Measurements from ENCODE around the gene MIAT. TPM values are rescaled to one million over a fixed set of nuclear protein-coding genes. Genes with fewer than 3 reads are reported as not detected.

MIAT gene
- total and polyA plus RNA-seq, 2 of the 13 experiments (the other 11 are each of a cell fraction or from before 2014, with no cell fraction given) = 0.04 TPM; not detected in 1

DNA sequence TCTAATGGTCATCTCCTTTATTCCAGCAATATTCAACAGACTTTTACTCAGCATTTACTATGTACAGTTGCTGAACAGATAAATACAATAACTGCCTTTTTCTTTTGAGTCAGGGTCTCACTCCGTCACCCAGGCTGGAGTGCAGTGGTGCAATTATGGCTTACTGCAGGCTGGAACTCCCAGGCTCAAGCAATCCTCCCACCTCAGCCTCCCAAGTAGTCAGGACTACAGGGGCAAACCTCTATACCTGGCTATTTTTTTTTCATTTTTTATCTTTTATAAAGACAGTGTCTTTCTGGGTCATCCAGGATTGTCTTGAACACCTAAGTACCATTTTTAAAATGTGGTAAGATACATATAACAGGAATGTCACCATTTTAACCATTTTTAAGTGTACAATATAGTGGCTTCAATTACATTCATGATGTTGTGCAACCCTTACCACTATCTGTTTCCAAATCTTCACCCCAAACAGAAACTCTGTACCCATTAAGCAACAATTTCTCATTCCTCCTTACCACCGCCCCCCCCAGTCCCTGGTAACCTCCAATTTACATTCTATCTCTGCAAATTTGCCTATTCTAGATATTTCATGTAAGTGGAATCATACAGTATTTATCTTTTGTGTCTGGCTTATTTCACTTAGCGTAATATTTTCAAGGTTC lies 67.8 kb downstream of the MIAT start:
- no peak for FAIRE-seq

More for the DNA sequence above, 67.8 kb downstream of the MIAT start:
- H3K36me3 ChIP-seq (replicated peaks in 1 of 2; ENCODE audit: control insufficient read depth in 1 of 2, insufficient read depth in 2 of 2, low read length in 2 of 2) = no peaks in the 10 kb centered on the region
- WGBS (ENCODE audit: low lambda C conversion rate) = 13% methylated on average over 3 of the region's 3 CpGs
- H3K4me3 ChIP-seq (replicated peaks in 1 of 3; ENCODE audit: insufficient read depth in 1 of 3, low read depth in 2 of 3, low read length in 3 of 3) = no peak overlapping the region
- DNase-seq (ENCODE audit: low spot score) (no peak), ATAC-seq (no peak)
- ChIA-PET POLR2A (no interaction called here), CTCF (ENCODE audit: low intra/inter-chr PET ratio, low total read pairs) (no interaction called here)
- no peaks in the 10 kb centered on the region for H3K79me2 ChIP-seq (ENCODE audit: insufficient read depth, low read length)
- peak; percentile 58; the same call in 1 of the 2 replicates for TF ChIP-seq CEBPB (IDR thresholded peaks at IDR 0.05; ENCODE audit: borderline replicate concordance, low read depth, low read length)
- no peak for TF ChIP-seq ATF7 (IDR thresholded peaks at IDR 0.05)
- TF ChIP-seq ATF7 (CRISPR knock-in tag; IDR thresholded peaks at IDR 0.05) = no peak
- no peaks in the 10 kb centered on the region for H4K20me1 ChIP-seq (ENCODE audit: insufficient read depth, low read length)
- no peaks in the 10 kb centered on the region for H3K4me1 ChIP-seq (ENCODE audit: insufficient read depth, low read length)
- H3K9ac ChIP-seq (ENCODE audit: insufficient read depth, low read depth, low read length) = no peak overlapping the region
- in situ Hi-C loops (cut with HindIII; ENCODE audit: extremely low pct_ligation_motif_present, low pct_unique_long_range_greater_than_20kb) (no loop called here), intact Hi-C loops (cut with micrococcal nuclease; ENCODE audit: unreplicated experiment) (no loop called here)
- H3K27ac ChIP-seq (ENCODE audit: extremely low read length, insufficient read depth, low read length) = no peak overlapping the region
- H2AFZ ChIP-seq (ENCODE audit: low read length) = no peak overlapping the region
- no TSS peak for BruUV-seq (replicated peaks)
- no peaks in the 10 kb centered on the region for H3K9me3 ChIP-seq (ENCODE audit: low read length)
- no peaks in the 10 kb centered on the region for H3K27me3 ChIP-seq (ENCODE audit: control insufficient read depth in 1 of 2, insufficient read depth in 2 of 2, low read length in 2 of 2)
- no peak overlapping the region for H3K4me2 ChIP-seq (ENCODE audit: low read depth, low read length)

Small RNA genes lying within 50 kb of the gene (small RNA-seq; reads per million reads assigned to genes)
- 0 reads per million in 3 experiments for gene RF01874 (ENCODE audit: insufficient read depth in 2 of 3, insufficient read length in 3 of 3, low read depth in 2 of 3, low replicate concordance in 1 of 3)

Other genes starting within 250 kb of the MIAT start
- gene ASPHD2, start 228.3 kb upstream of the MIAT start, total RNA-seq (2016; rRNA removed; fragmentation: Illumina TruSeq; extraction: Trizol) = 0.04 TPM in 1 of 2 replicates, not detected in the other
- gene ASPHD2, start 228.3 kb upstream of the MIAT start, polyA plus RNA-seq (2011; rRNA removed) = 0.04 TPM in 2 replicates
- gene HPS4, start 173.8 kb upstream of the MIAT start, total RNA-seq (2016; rRNA removed; fragmentation: Illumina TruSeq; extraction: Trizol) = 29.7 and 34.0 TPM in 2 replicates
- 27.4 and 28.0 TPM in 2 replicates for gene HPS4, start 173.8 kb upstream of the MIAT start, polyA plus RNA-seq (2011; rRNA removed)
- 36.6 and 56.5 TPM in 2 replicates for gene SRRD, start 173.7 kb upstream of the MIAT start, total RNA-seq (2016; rRNA removed; fragmentation: Illumina TruSeq; extraction: Trizol)
- 21.8 and 22.8 TPM in 2 replicates for gene SRRD, start 173.7 kb upstream of the MIAT start, polyA plus RNA-seq (2011; rRNA removed)
- gene TFIP11, start 145.1 kb upstream of the MIAT start, total RNA-seq (2016; rRNA removed; fragmentation: Illumina TruSeq; extraction: Trizol) = 20.8 and 22.8 TPM in 2 replicates
- 15.4 and 18.4 TPM in 2 replicates for gene TFIP11, start 145.1 kb upstream of the MIAT start, polyA plus RNA-seq (2011; rRNA removed)
- 9.2 and 15.2 TPM in 2 replicates for gene TPST2, start 67.5 kb upstream of the MIAT start, total RNA-seq (2016; rRNA removed; fragmentation: Illumina TruSeq; extraction: Trizol)
- 23.8 and 29.5 TPM in 2 replicates for gene TPST2, start 67.5 kb upstream of the MIAT start, polyA plus RNA-seq (2011; rRNA removed)
- not detected in 2 replicates for gene CRYBB1, start 39.6 kb upstream of the MIAT start, total RNA-seq (2016; rRNA removed; fragmentation: Illumina TruSeq; extraction: Trizol)
- gene CRYBB1, start 39.6 kb upstream of the MIAT start, polyA plus RNA-seq (2011; rRNA removed) = not detected in 2 replicates
- gene CRYBA4, start 35.6 kb upstream of the MIAT start, total RNA-seq (2016; rRNA removed; fragmentation: Illumina TruSeq; extraction: Trizol) = not detected in 2 replicates
- gene CRYBA4, start 35.6 kb upstream of the MIAT start, polyA plus RNA-seq (2011; rRNA removed) = not detected in 2 replicates